Colonic mucosa (tissue), 4 donors: ENCODE data around the gene SPHK1. TPM values are rescaled to one million over a fixed set of nuclear protein-coding genes. Genes with fewer than 3 reads are reported as not detected.

Experiments used
- DNase-seq: peaks from one replicate; pipeline ENCODE4 v3.0.0-alpha.2; 2020
- H3K27ac ChIP-seq: fragments of 200-600 bp; one replicate; pipeline ENCODE4 v1.8.0; 2021
- H3K27me3 ChIP-seq: fragments of 200-600 bp; one replicate; pipeline ENCODE4 v1.8.0; 2021
- H3K36me3 ChIP-seq: fragments of 200-600 bp; one replicate; pipeline ENCODE4 v1.8.0; 2021
- H3K4me1 ChIP-seq: fragments of 200-600 bp; one replicate; pipeline ENCODE4 v1.8.0; 2021; ENCODE audit warnings: mild to moderate bottlenecking
- H3K4me3 ChIP-seq: fragments of 200-600 bp; one replicate; pipeline ENCODE4 v1.8.0; 2021
- H3K9ac ChIP-seq, 2 donors: one replicate each; pipeline ENCODE4 v1.7.0; 2013; ENCODE audit warnings: control low read depth in 2 of 2, low read depth in 2 of 2, low read length in 2 of 2
- H3K9me3 ChIP-seq: fragments of 200-600 bp; one replicate; pipeline ENCODE4 v1.8.0; 2021
- CTCF ChIP-seq: fragments of 200-600 bp; IDR thresholded peaks from one replicate; pipeline ENCODE4 v1.8.0; 2022; ENCODE audit warnings: antibody characterized with exemption, mild to moderate bottlenecking
- intact Hi-C: fragments of 100-400 bp; cut with DNase I; formaldehyde crosslinking; loops from one replicate; pipeline ENCODE4 v1.14.1; 2022
- total RNA-seq, 2 donors: library from RNA; stranded (reverse); fragmentation: NEBNext Ultra II Directional in 1 of 2; extraction: Animal tissue kit (Norgen Biotek cat#: 25700) in 1 of 2; gene quantifications; one replicate each; pipeline ENCODE4 v1.2.1, GENCODE V29; 2021
- donor health status: healthy.
- donor health status: DM: no; HTN: no; CAD: no.
- donor health status: DM: no; HTN: no; CAD: no.

Gene SPHK1
- total RNA-seq, 2 donors from 2014 or later = 2.1 to 3.3 TPM

GRCh38 chr17:76431509-76431908, 47.1 kb downstream of the SPHK1 start:
- no peak for DNase-seq
- Histone ChIP-seq H3K36me3 (no peaks in the 10 kb centered on the region), H3K9me3 (no peaks in the 10 kb centered on the region), H3K27me3 (no peaks in the 10 kb centered on the region), H3K4me3 (no peak overlapping the region), H3K4me1 (peaks cover 6% of the 10 kb centered on the region), H3K27ac (no peak overlapping the region), H3K9ac (no peak overlapping the region)
- no peak for TF ChIP-seq CTCF
- intact Hi-C loops = no loop called here

- TF ChIP-seq CTCF = no peak
- Histone ChIP-seq H3K9me3 (no peaks in the 10 kb centered on the region), H3K27me3 (no peaks in the 10 kb centered on the region), H3K27ac (no peak overlapping the region), H3K4me1 (peaks cover 6% of the 10 kb centered on the region), H3K4me3 (no peak overlapping the region), H3K36me3 (no peaks in the 10 kb centered on the region), H3K9ac (no peak overlapping the region)
- no peak for DNase-seq
- intact Hi-C loops = no loop called here
Measured at GRCh38 chr17:76432004-76432403, 47.6 kb downstream of the SPHK1 start.

GRCh38 chr17:76432712-76433336, 48.4 kb downstream of the SPHK1 start:
- intact Hi-C loops = no loop called here
- H3K36me3 ChIP-seq = no peaks in the 10 kb centered on the region
- TF ChIP-seq CTCF = peak; percentile 29
- no peaks in the 10 kb centered on the region for H3K27me3 ChIP-seq
- H3K9ac ChIP-seq = no peak overlapping the region
- H3K4me3 ChIP-seq = no peak overlapping the region
- H3K27ac ChIP-seq = no peak overlapping the region
- peaks cover 2% of the 10 kb centered on the region for H3K4me1 ChIP-seq
- DNase-seq = no peak
- H3K9me3 ChIP-seq = no peaks in the 10 kb centered on the region

GRCh38 chr17:76433693-76434092, 49.3 kb downstream of the SPHK1 start:
- intact Hi-C loops = no loop called here
- no peak for TF ChIP-seq CTCF
- Histone ChIP-seq H3K27me3 (no peaks in the 10 kb centered on the region), H3K9me3 (no peaks in the 10 kb centered on the region), H3K9ac (no peak overlapping the region), H3K4me1 (no peaks in the 10 kb centered on the region), H3K4me3 (no peak overlapping the region), H3K36me3 (no peaks in the 10 kb centered on the region), H3K27ac (no peak overlapping the region)
- DNase-seq = no peak

- intact Hi-C loops = no loop called here
Measured at GRCh38 chr17:76434870-76435269, 50.5 kb downstream of the SPHK1 start.

More at GRCh38 chr17:76434870-76435269, 50.5 kb downstream of the SPHK1 start:
- H3K4me1 ChIP-seq = no peaks in the 10 kb centered on the region
- no peak for TF ChIP-seq CTCF
- no peaks in the 10 kb centered on the region for H3K9me3 ChIP-seq
- no peaks in the 10 kb centered on the region for H3K27me3 ChIP-seq
- no peaks in the 10 kb centered on the region for H3K36me3 ChIP-seq
- no peak overlapping the region for H3K9ac ChIP-seq
- DNase-seq = no peak
- H3K27ac ChIP-seq = no peak overlapping the region
- H3K4me3 ChIP-seq = no peak overlapping the region
